ENCODE measurements around the gene ZBBX. TPM values are rescaled to one million over a fixed set of nuclear protein-coding genes. Genes with fewer than 3 reads are reported as not detected.

The ZBBX gene
- total and polyA plus RNA-seq, 2 of the 4 experiments (the other 2 are of a cell fraction): not detected

DNA sequence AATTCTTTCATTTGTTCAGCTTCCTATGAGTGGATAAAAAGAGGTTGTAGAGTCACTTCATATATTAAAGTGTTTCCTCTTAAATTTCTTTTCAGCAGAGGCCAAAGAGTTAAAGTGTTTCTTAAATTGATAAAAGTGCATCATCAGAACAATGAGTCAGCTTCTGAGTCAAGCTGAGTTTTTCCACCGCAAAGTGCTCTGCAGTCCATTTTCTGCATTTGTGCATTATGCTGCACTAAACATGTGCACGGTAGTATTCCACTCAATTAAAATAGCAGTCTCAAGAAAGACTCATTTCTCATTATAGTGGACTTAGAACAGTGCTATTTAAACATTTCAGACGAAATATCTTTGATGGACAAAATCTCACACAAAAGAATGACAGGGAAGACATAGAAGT is 152.0 kb downstream of the ZBBX start:
- Histone ChIP-seq H2BK20ac (ENCODE audit: low read depth, low read length) (no peak overlapping the region), H3K4me2 (ENCODE audit: low read depth, low read length) (no peak overlapping the region), H3K4me3 (ENCODE audit: insufficient read depth, low read depth, low read length) (no peak overlapping the region), H3K9me1 (ENCODE audit: insufficient read depth, low read length) (no peaks in the 10 kb centered on the region), H3K9ac (ENCODE audit: low read depth, low read length) (no peak overlapping the region), H3K4ac (ENCODE audit: low read depth, low read length) (no peak overlapping the region), H4K91ac (ENCODE audit: insufficient read depth, low read depth, low read length) (no peak overlapping the region), H3K18ac (ENCODE audit: low read depth, low read length) (no peak overlapping the region), H3K79me1 (ENCODE audit: low read depth in 1 of 2, low read length in 2 of 2) (no peaks in the 10 kb centered on the region), H2AK9ac (replicated peaks; ENCODE audit: low read depth, low read length, poor library complexity) (no peak overlapping the region), H3K14ac (replicated peaks; ENCODE audit: low read depth, low read length) (no peak overlapping the region), H2AFZ (replicated peaks; ENCODE audit: low read length, poor library complexity) (no peak overlapping the region), H3K27me3 (ENCODE audit: control insufficient read depth, insufficient read depth, low read length) (no peaks in the 10 kb centered on the region), H3K23ac (ENCODE audit: low read depth, low read length) (no peak overlapping the region), H3K4me1 (ENCODE audit: control insufficient read depth, insufficient read depth, low read length) (no peaks in the 10 kb centered on the region), H4K20me1 (ENCODE audit: insufficient read depth, low read length) (no peaks in the 10 kb centered on the region), H2BK5ac (ENCODE audit: low read depth, low read length, poor library complexity, severe bottlenecking) (no peak overlapping the region), H3K27ac (ENCODE audit: insufficient read depth, low read length) (no peak overlapping the region), H3K36me3 (ENCODE audit: control insufficient read depth, insufficient read depth, low read length) (no peaks in the 10 kb centered on the region), H4K8ac (ENCODE audit: low read depth in 2 of 2, low read length in 2 of 2) (no peak overlapping the region), H4K5ac (ENCODE audit: low read depth, low read length) (no peak overlapping the region), H2BK15ac (ENCODE audit: low read depth, low read length) (no peak overlapping the region), H3K9me3 (ENCODE audit: control insufficient read depth, insufficient read depth, low read length) (peaks cover 2% of the 10 kb centered on the region; the same call in 1 of the 2 replicates), H2AK5ac (ENCODE audit: low read depth, low read length) (no peak overlapping the region), H3K56ac (ENCODE audit: extremely low read depth, insufficient read depth, low read length) (no peak overlapping the region), H2BK120ac (ENCODE audit: low read depth, low read length) (no peak overlapping the region)
- intact Hi-C loops (cut with micrococcal nuclease): no loop called here
- ATAC-seq (ENCODE audit: low read depth) (no peak), DNase-seq (peak; percentile 20)
- no CpG with 5 or more reads among the region's 3 CpGs for WGBS, 2 experiments (ENCODE audit: extremely low coverage in 2 of 2, insufficient read length in 1 of 2)
- no TSS peak for BruUV-seq (replicated peaks)
- ChIA-PET CTCF (no interaction called here), POLR2A (ENCODE audit: unreplicated experiment) (no interaction called here)
- TF ChIP-seq RFX5 (IDR thresholded peaks at IDR 0.05; ENCODE audit: low read depth, low read length): no peak
- TF ChIP-seq, protein P1, sequence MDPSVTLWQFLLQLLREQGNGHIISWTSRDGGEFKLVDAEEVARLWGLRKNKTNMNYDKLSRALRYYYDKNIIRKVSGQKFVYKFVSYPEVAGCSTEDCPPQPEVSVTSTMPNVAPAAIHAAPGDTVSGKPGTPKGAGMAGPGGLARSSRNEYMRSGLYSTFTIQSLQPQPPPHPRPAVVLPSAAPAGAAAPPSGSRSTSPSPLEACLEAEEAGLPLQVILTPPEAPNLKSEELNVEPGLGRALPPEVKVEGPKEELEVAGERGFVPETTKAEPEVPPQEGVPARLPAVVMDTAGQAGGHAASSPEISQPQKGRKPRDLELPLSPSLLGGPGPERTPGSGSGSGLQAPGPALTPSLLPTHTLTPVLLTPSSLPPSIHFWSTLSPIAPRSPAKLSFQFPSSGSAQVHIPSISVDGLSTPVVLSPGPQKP (IDR thresholded peaks at IDR 0.05; ENCODE audit: borderline replicate concordance, low read depth, low read length): no peak
- TF ChIP-seq, protein P2, sequence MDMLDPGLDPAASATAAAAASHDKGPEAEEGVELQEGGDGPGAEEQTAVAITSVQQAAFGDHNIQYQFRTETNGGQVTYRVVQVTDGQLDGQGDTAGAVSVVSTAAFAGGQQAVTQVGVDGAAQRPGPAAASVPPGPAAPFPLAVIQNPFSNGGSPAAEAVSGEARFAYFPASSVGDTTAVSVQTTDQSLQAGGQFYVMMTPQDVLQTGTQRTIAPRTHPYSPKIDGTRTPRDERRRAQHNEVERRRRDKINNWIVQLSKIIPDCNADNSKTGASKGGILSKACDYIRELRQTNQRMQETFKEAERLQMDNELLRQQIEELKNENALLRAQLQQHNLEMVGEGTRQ (IDR thresholded peaks at IDR 0.05; ENCODE audit: low read depth, low read length): no peak
- no peak for TF ChIP-seq SMC3 (IDR thresholded peaks at IDR 0.05; ENCODE audit: low read depth, low read length)
- TF ChIP-seq MAFK (IDR thresholded peaks at IDR 0.05; ENCODE audit: low read depth, low read length): no peak
- TF ChIP-seq MXI1 (IDR thresholded peaks at IDR 0.05; ENCODE audit: borderline replicate concordance, low read depth, low read length): no peak
- no peak for TF ChIP-seq CHD1 (IDR thresholded peaks at IDR 0.05; ENCODE audit: low read depth, low read length)
- TF ChIP-seq CEBPB (IDR thresholded peaks at IDR 0.05; ENCODE audit: low read depth, low read length): no peak
- no peak for TF ChIP-seq POLR2A (IDR thresholded peaks at IDR 0.05; ENCODE audit: low read depth, low read length)
- TF ChIP-seq RCOR1 (IDR thresholded peaks at IDR 0.05; ENCODE audit: insufficient replicate concordance, low read length): no peak
- TF ChIP-seq, protein P3, sequence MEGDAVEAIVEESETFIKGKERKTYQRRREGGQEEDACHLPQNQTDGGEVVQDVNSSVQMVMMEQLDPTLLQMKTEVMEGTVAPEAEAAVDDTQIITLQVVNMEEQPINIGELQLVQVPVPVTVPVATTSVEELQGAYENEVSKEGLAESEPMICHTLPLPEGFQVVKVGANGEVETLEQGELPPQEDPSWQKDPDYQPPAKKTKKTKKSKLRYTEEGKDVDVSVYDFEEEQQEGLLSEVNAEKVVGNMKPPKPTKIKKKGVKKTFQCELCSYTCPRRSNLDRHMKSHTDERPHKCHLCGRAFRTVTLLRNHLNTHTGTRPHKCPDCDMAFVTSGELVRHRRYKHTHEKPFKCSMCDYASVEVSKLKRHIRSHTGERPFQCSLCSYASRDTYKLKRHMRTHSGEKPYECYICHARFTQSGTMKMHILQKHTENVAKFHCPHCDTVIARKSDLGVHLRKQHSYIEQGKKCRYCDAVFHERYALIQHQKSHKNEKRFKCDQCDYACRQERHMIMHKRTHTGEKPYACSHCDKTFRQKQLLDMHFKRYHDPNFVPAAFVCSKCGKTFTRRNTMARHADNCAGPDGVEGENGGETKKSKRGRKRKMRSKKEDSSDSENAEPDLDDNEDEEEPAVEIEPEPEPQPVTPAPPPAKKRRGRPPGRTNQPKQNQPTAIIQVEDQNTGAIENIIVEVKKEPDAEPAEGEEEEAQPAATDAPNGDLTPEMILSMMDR (conservative IDR thresholded peaks at IDR 0.05; ENCODE audit: low read depth, low read length): no peak
- no peak for TF ChIP-seq RAD21 (IDR thresholded peaks at IDR 0.05; ENCODE audit: low read length)
- in situ Hi-C loops (cut with MboI; ENCODE audit: low sequenced_read_pairs): no loop called here
- dilution Hi-C loops (cut with HindIII; ENCODE audit: low sequenced_read_pairs, unreplicated experiment): no loop called here
